BJ (cell line): Measurements from ENCODE around the gene SLC38A2. TPM values are rescaled to one million over a fixed set of nuclear protein-coding genes. Genes with fewer than 3 reads are reported as not detected.

Experiments used
- CTCF ChIA-PET: fragments of 350-600 bp; formaldehyde crosslinking; extraction: SDS; loops from one replicate; lab custom pipeline; 2021; ENCODE audit warnings: antibody characterized with exemption, inconsistent platforms; lab: Yijun Ruan, JAX
- POLR2A ChIA-PET: fragments of 300-600 bp; sonication (Branson Sonifier 250); formaldehyde crosslinking; extraction: SDS; loops from one replicate; lab custom pipeline; 2021; ENCODE audit warnings: antibody characterized with exemption; lab: Charles Lee
- DNase-seq: peaks from one replicate; pipeline ENCODE4 v3.0.0-alpha.2; 2011; ENCODE audit warnings: low read depth
- H3K27me3 ChIP-seq: 2 replicates; pipeline ENCODE4 v1.6.0; 2011; ENCODE audit warnings: low read length; ENCODE audit not compliant: control insufficient read depth, insufficient read depth
- H3K36me3 ChIP-seq: 2 replicates; pipeline ENCODE4 v1.5.1; 2011; ENCODE audit warnings: low read length; ENCODE audit not compliant: control insufficient read depth, insufficient read depth
- H3K4me3 ChIP-seq: 2 replicates; pipeline ENCODE4 v1.5.1; 2011; ENCODE audit warnings: low read depth, mild to moderate bottlenecking, control low read depth, low read length
- CTCF ChIP-seq: IDR thresholded peaks from 2 replicates; pipeline ENCODE4 v1.5.1; 2011; ENCODE audit warnings: low read depth, mild to moderate bottlenecking, control low read depth, inconsistent platforms, low read length, moderate library complexity; ENCODE audit not compliant: insufficient read depth
- polyA plus RNA-seq: library from polyadenylated mRNA; depleted of rRNA; stranded (reverse); fragments of >200 nt; gene quantifications from 2 replicates; pipeline ENCODE4 v1.2.3, GENCODE V29; 2011

The SLC38A2 gene
- polyA plus RNA-seq, 1 experiment = 472 TPM

GRCh38 chr12:46369095-46369473 is 3.5 kb downstream of the SLC38A2 start:
- CTCF ChIA-PET = no interaction called here
- no peak for TF ChIP-seq CTCF
- no peaks in the 10 kb centered on the region for H3K27me3 ChIP-seq
- POLR2A ChIA-PET = interaction anchor here (0.6 kb wide), 1 partner anchor 164 kb away, joined by 3 read pairs; no protein-coding TSS in a partner anchor
- peak overlapping the region; percentile 65 for H3K4me3 ChIP-seq
- no peak for DNase-seq
- H3K36me3 ChIP-seq = peaks cover 19% of the 10 kb centered on the region

- Histone ChIP-seq H3K27me3 (no peaks in the 10 kb centered on the region), H3K36me3 (peaks cover 19% of the 10 kb centered on the region), H3K4me3 (peak overlapping the region; percentile 65)
- DNase-seq = no peak
- POLR2A ChIA-PET = interaction anchor here (0.6 kb wide), 2 partner anchors 89 to 164 kb away, joined by 3 to 13 read pairs; no protein-coding TSS in a partner anchor
- no peak for TF ChIP-seq CTCF
- CTCF ChIA-PET = interaction anchor here (0.7 to 2.5 kb wide), 2 partner anchors 12 to 244 kb away, joined by 3 to 7 read pairs; no protein-coding TSS in a partner anchor
Observed at GRCh38 chr12:46368684-46369083, 3.9 kb downstream of the SLC38A2 start.

GRCh38 chr12:46368138-46368537 is 4.4 kb downstream of the SLC38A2 start:
- no peaks in the 10 kb centered on the region for H3K27me3 ChIP-seq
- H3K4me3 ChIP-seq = peak overlapping the region; percentile 65
- peaks cover 20% of the 10 kb centered on the region for H3K36me3 ChIP-seq
- no peak for TF ChIP-seq CTCF
- no peak for DNase-seq
- CTCF ChIA-PET = interaction anchor here (0.7 to 2.5 kb wide), 3 partner anchors 11 to 243 kb away, joined by 3 to 7 read pairs (median 3); no protein-coding TSS in a partner anchor
- POLR2A ChIA-PET = interaction anchor here (0.5 to 0.6 kb wide), 2 partner anchors 89 to 104 kb away, joined by 3 to 13 read pairs; no protein-coding TSS in a partner anchor

GRCh38 chr12:46367351-46368029 is 5.1 kb downstream of the SLC38A2 start:
- Histone ChIP-seq H3K4me3 (peak overlapping the region; percentile 65), H3K36me3 (peaks cover 24% of the 10 kb centered on the region), H3K27me3 (no peaks in the 10 kb centered on the region)
- TF ChIP-seq CTCF = no peak
- DNase-seq = no peak
- ChIA-PET CTCF (interaction anchor here (0.6 to 2.5 kb wide), 3 partner anchors 34 to 308 kb away, joined by 3 to 7 read pairs (median 3); no protein-coding TSS in a partner anchor), POLR2A (interaction anchor here (0.5 to 1.3 kb wide), 2 partner anchors 10 to 103 kb away, joined by 3 read pairs; no protein-coding TSS in a partner anchor)

GRCh38 chr12:46366771-46367170 is 5.8 kb downstream of the SLC38A2 start:
- Histone ChIP-seq H3K4me3 (peak overlapping the region; percentile 17), H3K27me3 (no peaks in the 10 kb centered on the region), H3K36me3 (peaks cover 24% of the 10 kb centered on the region)
- CTCF ChIA-PET = interaction anchor here (0.9 to 2.5 kb wide), 3 partner anchors 9 to 242 kb away, joined by 3 to 7 read pairs (median 3); no protein-coding TSS in a partner anchor
- TF ChIP-seq CTCF = no peak
- POLR2A ChIA-PET = interaction anchor here (1.3 kb wide), 1 partner anchor 9 kb away, joined by 3 read pairs; no protein-coding TSS in a partner anchor
- no peak for DNase-seq
